Cardiac muscle cell (in vitro differentiated cells and primary cell): ENCODE measurements around the gene CLDN1. TPM values are rescaled to one million over a fixed set of nuclear protein-coding genes. Genes with fewer than 3 reads are reported as not detected.
A peak's percentile ranks its signal among the peaks of the same experiment; 100 is the strongest.

Experiments used
- DNase-seq, 2 donors: peaks; one replicate each; pipeline versions ENCODE4 v3.0.0 to v3.0.0-alpha.2; 2010 to 2017; ENCODE audit warnings: low read depth in 1 of 2, low spot score in 1 of 2
- H3K27ac ChIP-seq: fragments of 200-600 bp; sonication (generic); 2 replicates; pipeline ENCODE4 v1.5.1; 2016
- H3K27me3 ChIP-seq: fragments of 200-600 bp; sonication (generic); 2 replicates; pipeline ENCODE4 v1.6.0; 2016; ENCODE audit warnings: control low read depth
- H3K36me3 ChIP-seq: fragments of 200-600 bp; sonication (generic); 2 replicates; pipeline ENCODE4 v1.5.1; 2016; ENCODE audit warnings: control low read depth
- H3K4me1 ChIP-seq: fragments of 200-600 bp; sonication (generic); 2 replicates; pipeline ENCODE4 v1.8.1; 2017; ENCODE audit warnings: low read depth, mild to moderate bottlenecking, mixed run types
- H3K4me3 ChIP-seq: fragments of 200-600 bp; sonication (generic); 2 replicates; pipeline ENCODE4 v1.5.1; 2016; ENCODE audit warnings: mild to moderate bottlenecking
- H3K9me3 ChIP-seq: fragments of 200-600 bp; sonication (generic); 2 replicates; pipeline ENCODE4 v1.5.1; 2017; ENCODE audit warnings: low read depth, mild to moderate bottlenecking, control low read depth
- polyA plus RNA-seq: library from polyadenylated mRNA; unstranded; fragments of >200 nt; fragmentation: Nextera tagmentation; extraction: Ambion mirVana; gene quantifications from 2 replicates; pipeline ENCODE4 v1.2.1, GENCODE V29; 2016
- total RNA-seq: library from RNA; depleted of rRNA; stranded (reverse); fragments of >200 nt; gene quantifications from 2 replicates; pipeline ENCODE4 v1.2.3, GENCODE V29; 2016
- TF ChIP-seq, protein P1 (sequence below): IDR thresholded peaks from 2 replicates; pipeline ENCODE4 v1.5.1; 2012; ENCODE audit warnings: low read depth, mild to moderate bottlenecking, low read length

CLDN1 gene
- total and polyA plus RNA-seq, 2 experiments from 2014 or later: 0.48 to 0.54 TPM

DNA sequence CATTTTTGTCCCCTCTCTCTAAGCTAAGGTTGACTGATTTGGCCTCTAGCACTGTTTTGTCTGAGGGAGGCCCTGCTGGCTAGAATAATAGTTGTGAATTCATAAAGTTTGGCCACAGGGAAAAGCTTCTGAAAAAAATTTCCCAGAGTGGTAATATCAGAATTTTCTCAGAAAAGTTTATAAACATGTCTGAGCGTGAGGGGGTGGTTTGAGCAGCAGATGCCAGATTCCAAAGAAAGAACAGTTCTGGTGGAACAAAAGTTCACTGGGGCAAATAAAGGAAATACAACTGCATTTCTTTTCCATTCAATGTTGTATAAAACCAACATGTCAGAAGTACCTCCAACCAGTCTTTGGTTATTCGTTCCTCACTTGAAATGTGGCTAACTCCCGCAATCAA lies 61.2 kb downstream of the CLDN1 start:
- DNase-seq: no peak
- no peaks in the 10 kb centered on the region for H3K27me3 ChIP-seq
- H3K27ac ChIP-seq: no peak overlapping the region
- TF ChIP-seq, protein P1, sequence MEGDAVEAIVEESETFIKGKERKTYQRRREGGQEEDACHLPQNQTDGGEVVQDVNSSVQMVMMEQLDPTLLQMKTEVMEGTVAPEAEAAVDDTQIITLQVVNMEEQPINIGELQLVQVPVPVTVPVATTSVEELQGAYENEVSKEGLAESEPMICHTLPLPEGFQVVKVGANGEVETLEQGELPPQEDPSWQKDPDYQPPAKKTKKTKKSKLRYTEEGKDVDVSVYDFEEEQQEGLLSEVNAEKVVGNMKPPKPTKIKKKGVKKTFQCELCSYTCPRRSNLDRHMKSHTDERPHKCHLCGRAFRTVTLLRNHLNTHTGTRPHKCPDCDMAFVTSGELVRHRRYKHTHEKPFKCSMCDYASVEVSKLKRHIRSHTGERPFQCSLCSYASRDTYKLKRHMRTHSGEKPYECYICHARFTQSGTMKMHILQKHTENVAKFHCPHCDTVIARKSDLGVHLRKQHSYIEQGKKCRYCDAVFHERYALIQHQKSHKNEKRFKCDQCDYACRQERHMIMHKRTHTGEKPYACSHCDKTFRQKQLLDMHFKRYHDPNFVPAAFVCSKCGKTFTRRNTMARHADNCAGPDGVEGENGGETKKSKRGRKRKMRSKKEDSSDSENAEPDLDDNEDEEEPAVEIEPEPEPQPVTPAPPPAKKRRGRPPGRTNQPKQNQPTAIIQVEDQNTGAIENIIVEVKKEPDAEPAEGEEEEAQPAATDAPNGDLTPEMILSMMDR: no peak
- no peaks in the 10 kb centered on the region for H3K36me3 ChIP-seq
- no peaks in the 10 kb centered on the region for H3K4me1 ChIP-seq
- H3K9me3 ChIP-seq: no peaks in the 10 kb centered on the region
- no peak overlapping the region for H3K4me3 ChIP-seq

DNA sequence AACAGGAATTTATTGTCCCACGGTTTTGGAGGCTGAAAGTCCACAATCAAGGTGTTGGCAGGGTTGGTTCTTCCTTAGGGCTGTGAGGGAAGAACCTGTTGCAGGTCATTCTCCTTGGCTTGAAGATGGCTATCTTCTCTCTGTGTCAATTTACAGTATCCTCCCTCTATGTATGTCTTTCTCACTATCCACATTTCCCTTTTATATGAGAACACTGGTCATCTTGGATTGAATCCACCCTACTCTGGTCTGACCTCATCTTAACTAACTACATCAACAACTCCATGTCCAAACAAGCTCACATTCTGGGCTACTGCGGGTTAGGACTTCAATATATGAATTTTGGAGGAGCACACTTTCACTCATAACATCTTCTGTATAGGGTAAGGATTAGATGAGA lies 61.9 kb downstream of the CLDN1 start:
- Histone ChIP-seq H3K27me3 (no peaks in the 10 kb centered on the region), H3K27ac (no peak overlapping the region), H3K36me3 (no peaks in the 10 kb centered on the region), H3K9me3 (no peaks in the 10 kb centered on the region), H3K4me1 (no peaks in the 10 kb centered on the region), H3K4me3 (no peak overlapping the region)
- DNase-seq: no peak
- TF ChIP-seq, protein P1: no peak

DNA sequence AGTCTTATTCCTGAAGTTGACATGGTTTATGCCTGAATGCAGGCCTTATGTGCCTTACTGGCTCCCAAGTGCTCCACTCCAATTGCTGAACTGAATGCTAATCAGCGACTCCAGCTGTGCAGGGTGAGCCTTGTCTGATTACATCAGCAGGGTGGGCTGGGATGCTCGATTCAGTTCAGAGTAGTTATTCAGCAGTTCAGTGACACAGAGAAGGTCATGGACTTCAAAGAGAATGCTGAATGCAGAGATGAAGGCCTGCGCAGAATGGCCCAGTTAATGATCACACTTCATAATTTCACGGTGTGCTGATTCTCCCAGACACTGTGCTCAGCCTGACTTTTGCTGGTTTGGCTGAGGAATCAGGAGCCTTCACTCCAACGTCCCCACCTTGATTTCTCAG lies 63.6 kb downstream of the CLDN1 start:
- H3K4me1 ChIP-seq: no peaks in the 10 kb centered on the region
- no peak overlapping the region for H3K27ac ChIP-seq
- TF ChIP-seq, protein P1: no peak
- H3K4me3 ChIP-seq: no peak overlapping the region
- no peaks in the 10 kb centered on the region for H3K9me3 ChIP-seq
- DNase-seq: peak in 1 of 2 donors; percentile 2
- no peaks in the 10 kb centered on the region for H3K36me3 ChIP-seq
- no peaks in the 10 kb centered on the region for H3K27me3 ChIP-seq

Other genes starting within 250 kb of the CLDN1 start
- 45.3 and 56.7 TPM in 2 replicates for gene P3H2, start 201.5 kb downstream of the CLDN1 start, total RNA-seq
- gene P3H2, start 201.5 kb downstream of the CLDN1 start, polyA plus RNA-seq: 56.8 and 72.8 TPM in 2 replicates
- gene CLDN16, start 65.7 kb upstream of the CLDN1 start, total RNA-seq: 0.18 TPM in 1 of 2 replicates, not detected in the other
- not detected in 2 replicates for gene CLDN16, start 65.7 kb upstream of the CLDN1 start, polyA plus RNA-seq
- gene TMEM207, start 127.5 kb upstream of the CLDN1 start, total RNA-seq: not detected in 2 replicates
- not detected in 2 replicates for gene TMEM207, start 127.5 kb upstream of the CLDN1 start, polyA plus RNA-seq
- 6.5 and 8.9 TPM in 2 replicates for gene IL1RAP, start 191.6 kb upstream of the CLDN1 start, total RNA-seq
- 3.2 and 5.5 TPM in 2 replicates for gene IL1RAP, start 191.6 kb upstream of the CLDN1 start, polyA plus RNA-seq